ENCODE data around the gene TRPM6.

GRCh38 chr9:74681906-74682305, 205.8 kb downstream of the TRPM6 start:
- TF ChIP-seq CTCF (IDR thresholded peaks at IDR 0.05; ENCODE audit: borderline replicate concordance, extremely low read depth, low read length, poor library complexity, severe bottlenecking), result no peak
- no peak for TF ChIP-seq EZH2 (IDR thresholded peaks at IDR 0.05; ENCODE audit: borderline replicate concordance, low read depth, low read length, severe bottlenecking)
